AG08395 (cell line): Measurements from ENCODE around the gene CFAP90.

Source experiments
- DNase-seq: peaks from one replicate; pipeline ENCODE4 v3.0.0; 2012; ENCODE audit warnings: mixed read lengths, low spot score

CFAP90 gene

DNA sequence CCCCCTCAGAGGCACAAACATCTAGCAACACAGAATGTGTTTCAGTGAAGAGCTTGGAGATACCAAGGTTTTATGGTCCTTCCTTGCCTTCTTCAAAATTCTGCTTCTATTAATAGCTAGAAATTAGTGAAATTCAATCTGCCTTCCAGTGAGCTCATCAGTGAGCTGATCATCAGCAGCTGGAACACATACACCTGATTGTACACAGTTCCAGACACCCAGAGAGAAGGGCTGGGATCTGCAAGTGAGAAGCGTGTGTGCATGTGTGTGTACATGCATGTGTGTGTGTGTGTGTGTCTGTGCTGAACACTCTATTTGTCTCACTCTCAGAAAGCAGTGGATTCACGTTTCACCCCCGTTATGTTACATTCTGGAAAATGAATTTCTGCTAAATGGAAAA, 28.5 kb downstream of the CFAP90 start:
- DNase-seq, result no peak

DNA sequence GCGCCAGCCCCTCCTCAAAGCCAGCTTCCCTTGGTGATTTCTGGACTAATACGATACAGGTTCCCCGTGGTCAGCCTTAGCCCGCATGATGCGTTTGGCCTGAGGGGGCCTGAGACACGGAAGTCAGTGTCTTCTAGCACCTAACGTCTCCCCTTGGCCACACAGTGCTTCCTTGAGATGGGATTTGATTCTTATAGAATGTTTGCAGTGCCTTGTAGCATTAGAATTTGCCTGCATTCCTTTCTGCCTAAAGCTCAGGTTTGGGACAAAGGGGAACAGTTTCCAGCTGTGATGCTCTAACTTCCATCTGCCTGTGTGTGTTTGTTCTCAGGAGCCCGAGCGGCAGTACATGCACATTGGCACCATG, 34.4 kb downstream of the CFAP90 start:
- no peak for DNase-seq

DNA sequence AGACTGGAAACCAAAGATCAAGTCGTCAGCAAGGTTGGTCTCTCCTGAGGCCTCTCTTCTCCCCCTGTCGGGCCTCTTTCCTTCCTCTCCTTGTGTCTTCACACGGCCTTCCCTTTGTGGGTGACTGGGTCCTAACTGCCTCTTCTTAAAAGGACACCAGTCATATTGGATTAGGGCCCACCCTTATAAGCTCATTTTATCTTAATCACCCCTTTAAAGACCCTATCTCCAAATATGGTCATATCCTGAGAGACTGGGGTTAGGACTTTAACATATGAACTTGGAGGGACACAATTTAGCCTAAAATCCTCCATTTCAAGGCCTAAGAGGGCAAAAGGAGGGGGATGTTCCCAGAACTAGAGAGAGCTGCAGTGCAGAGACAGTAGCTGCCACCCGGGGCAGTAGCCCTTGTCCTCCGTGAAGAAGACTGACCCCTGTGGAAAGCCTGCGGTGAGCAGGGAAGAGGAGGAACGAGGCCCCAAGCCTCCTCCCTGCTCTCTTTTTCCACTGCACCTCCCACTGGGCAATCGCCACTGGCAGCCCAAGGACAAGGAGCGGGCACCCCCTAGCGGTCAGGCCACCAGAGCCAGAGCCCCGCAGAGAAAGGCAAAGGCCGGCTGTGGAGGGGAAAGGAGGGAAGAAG, 34.9 kb downstream of the CFAP90 start:
- peak; percentile 80 for DNase-seq

DNA sequence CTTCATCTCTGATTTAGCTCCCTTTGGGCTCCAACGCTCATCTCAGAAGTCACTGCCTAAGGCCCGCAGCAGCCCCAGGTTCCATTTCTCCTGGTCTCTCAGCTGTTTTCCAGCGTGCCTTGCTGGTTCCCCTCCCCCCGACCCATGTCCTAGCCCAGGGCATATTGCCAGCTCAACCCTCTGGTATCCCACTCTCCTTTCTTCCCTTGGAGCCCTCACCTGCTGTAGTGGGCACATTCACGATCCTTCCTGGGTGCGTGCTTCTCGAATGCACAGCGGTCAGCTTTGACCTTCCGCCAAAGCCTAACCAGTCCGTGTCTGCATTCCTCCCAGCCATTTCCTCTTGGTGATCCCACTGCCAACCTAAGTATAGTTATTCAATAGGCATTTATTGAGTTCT, 36.1 kb downstream of the CFAP90 start:
- no peak for DNase-seq

DNA sequence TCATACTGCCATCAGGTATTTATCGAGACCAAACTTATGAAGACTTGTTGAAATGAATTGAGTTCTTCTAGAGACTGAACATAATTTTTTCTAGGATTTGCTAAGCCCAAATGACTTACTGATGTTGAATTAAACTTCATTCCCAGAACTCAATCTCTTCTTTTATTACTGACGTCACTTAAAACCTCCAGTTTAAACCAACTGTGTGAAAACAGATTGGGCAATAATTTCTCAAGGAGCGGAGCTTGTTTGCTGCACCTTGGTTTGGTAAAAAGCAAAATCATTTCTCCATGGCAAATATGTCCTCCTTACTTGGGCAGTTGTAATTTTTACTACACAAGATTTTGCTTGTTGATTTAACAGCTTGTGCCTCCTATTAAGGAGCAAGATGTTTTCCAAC, 37.4 kb downstream of the CFAP90 start:
- no peak for DNase-seq

DNA sequence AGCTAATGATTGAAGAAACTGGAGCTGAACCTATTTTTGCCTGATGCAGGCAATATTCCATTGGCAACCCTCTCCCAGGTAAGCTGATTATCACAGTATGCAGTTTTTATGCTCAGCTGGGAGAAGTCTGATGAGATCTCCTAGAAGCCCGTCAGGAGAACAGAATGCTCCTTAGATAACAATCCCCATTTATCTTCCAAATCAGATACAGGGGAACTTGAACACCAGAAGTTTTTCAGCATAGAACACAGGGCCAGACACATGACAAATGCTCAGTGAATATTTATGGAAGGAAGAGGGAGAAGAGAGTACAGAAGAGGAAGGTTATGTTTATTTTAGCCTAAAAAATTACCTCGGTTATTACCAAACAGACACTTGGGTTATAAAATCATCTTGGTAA, 37.9 kb downstream of the CFAP90 start:
- no peak for DNase-seq

DNA sequence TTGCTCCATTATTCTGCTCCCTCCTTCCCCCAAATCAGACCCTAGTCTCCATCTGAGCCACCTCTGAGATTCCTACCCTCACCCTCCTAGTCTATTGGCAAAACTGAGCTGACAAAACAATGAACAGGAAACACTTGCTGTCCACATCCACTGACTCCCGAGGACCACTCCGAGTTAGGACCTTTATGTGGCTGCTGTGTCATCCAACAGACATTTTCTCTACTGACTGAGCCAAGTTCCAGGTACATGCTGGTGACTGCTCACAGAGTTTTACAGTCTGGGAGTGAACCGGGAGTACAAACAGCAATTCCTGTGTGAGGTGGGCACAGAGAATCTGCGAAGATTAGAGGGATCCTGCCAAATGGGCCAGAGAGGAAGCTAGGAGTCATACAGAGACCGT, 39.2 kb downstream of the CFAP90 start:
- no peak for DNase-seq

DNA sequence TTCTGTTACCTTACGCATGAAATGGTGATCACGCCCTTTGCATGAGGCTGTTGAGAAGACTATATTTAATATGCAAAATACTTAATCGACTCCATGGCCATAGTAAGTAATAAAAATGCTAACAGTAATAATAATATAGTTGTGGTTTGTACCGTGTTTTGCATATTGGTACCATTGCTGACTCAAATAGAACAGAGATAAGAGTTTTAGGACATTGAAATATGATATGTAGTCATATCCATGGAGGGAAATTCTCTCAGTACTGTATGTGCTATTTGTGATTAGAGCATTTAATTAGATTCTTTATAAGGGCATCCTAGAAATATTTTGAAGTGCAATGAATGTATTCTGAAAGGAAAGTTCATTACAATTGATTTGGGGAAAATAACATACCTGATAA, 41.9 kb downstream of the CFAP90 start:
- no peak for DNase-seq

DNA sequence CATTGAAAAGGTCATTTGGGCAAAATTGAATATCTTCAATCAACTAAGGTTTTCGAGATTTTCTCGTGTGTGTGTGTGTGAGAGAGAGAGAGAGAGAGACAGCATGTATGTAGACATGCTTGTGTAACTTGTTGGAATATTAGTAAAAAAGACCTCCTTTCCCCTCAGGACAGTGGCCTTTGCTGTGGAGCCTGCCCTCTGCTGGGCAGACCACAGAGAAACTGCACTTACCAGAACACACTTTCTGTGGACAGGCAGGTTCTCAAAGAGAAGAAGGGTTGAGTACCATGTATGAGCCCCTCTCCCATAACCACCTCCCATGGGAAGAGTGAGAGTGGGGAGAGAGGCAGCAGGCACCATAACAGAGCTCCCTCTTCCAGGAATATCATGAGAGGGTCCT, 45.6 kb downstream of the CFAP90 start:
- no peak for DNase-seq

DNA sequence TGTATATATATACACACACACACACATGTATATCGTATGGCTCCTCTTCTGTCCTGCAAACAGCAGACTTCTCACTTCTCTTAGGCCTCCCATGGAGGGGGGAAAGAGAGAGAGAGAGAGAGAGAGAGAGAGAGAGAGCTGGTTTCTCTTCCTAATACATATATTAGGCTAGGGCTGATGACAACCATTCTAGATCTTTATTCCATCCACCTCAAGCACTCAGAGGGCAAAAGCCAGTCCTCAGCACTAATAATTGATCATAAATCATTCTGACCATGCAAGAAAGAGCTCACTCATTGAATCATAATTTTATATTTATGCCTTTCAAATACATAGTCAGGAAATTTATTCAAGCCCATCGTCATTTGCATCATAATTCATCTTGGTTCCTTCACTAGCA, 47.0 kb downstream of the CFAP90 start:
- no peak for DNase-seq

DNA sequence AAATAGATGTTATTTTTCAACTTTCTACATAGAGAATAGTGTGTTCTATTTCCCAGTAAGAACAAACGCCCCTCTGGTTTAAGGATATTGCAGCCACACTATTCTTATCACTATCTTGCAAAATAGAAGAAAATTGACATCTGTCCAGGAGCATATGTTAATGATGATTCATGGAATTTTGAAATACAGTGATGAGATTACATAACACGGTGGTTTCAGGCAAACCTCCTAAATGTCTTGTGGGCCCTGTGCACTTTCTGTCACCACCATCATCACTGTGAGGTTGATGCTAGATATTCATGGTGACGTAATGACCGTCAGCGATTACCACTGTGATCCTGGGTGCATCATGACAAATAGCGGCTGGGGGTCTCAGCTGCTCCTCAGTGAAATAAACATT, 48.1 kb downstream of the CFAP90 start:
- DNase-seq, result no peak

DNA sequence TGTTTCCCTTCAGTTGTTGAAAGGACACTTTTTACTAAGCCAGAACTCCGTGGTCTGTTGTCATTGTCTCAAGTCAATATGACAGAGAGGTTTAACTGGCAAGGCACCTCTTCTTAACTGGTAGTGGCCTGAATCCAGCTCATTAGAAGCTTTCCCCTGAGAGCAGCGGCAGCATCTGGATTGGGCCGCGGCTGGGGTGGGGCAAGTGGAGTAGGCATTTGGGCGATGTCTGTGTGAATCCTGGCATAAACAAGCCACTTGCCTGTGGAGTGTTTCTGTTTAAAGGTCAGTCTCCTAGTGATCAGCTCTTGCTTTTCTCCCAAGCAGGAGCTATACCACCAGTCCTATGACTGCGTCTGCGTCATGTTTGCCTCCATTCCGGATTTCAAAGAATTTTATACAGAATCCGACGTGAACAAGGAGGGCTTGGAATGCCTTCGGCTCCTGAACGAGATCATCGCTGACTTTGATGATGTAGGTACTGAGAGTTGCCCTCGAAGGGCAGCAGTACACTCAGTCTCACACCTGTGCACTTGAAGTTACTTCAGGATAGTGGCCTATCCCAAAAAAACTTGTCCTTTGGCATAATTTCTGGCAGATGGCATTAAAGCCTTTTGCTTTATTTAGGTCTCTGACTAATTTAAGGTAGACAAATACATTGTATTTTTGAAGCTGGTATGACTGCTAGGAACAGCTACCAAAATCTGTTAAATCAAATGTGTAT, 48.9 kb downstream of the CFAP90 start:
- DNase-seq, result no peak

DNA sequence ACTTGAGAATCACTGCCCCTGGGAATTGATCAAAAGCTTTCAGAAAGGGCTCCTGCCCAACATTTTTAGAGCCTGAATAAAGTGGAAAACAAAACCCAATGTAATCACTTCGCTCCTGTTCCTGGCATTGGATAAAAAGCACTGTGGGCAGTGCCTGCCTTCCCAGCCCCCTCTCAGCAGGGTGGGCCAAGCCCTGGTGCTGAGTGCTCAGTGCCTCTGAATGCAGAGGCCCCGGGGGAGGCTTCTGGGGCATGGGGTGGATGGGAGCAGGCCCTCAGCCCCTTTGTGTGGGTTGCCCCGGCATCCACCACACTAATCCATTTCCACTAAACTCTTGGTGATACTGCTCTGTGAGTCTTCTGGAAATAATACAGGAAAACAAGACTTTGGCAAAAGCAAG, 55.6 kb downstream of the CFAP90 start:
- DNase-seq, result no peak

DNA sequence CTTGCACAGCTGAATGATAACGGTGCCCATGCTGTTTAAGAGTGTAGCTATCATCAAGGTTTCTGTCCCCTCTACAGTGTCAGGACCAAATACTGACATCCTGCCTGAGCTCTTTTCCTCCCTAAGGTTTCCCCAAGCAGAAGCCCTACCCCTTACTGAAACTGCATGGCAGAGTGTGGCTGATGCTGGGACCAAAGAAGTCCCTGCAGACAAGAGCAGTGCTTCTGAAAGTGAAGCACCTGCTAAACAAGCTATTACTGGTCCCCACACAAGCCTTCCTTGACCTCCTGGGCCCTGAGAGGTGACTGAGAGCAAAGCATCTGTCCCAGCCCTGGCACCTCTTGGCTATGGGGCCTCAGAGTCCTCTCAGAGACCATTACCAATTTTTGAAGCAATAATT, 56.1 kb downstream of the CFAP90 start:
- no peak for DNase-seq

DNA sequence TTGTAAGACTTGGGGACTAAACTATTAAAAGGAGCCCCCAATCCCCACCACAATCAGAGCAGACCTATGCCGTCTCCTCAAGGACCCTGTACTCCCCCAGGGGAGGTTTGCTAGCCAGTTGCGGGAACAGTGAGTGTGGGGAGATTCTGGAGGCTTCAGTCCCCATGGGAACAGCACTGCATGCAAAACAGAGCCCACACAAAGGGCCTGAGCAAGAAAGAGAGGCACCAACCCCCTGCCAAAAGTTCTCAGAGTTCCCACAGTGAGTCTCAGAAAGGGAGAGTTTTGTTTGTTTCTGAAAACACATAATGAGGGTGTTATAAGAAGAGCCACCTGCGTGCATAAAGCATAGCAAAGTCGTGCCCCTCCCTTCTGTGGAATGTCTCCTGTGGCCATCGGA, 56.6 kb downstream of the CFAP90 start:
- no peak for DNase-seq

DNA sequence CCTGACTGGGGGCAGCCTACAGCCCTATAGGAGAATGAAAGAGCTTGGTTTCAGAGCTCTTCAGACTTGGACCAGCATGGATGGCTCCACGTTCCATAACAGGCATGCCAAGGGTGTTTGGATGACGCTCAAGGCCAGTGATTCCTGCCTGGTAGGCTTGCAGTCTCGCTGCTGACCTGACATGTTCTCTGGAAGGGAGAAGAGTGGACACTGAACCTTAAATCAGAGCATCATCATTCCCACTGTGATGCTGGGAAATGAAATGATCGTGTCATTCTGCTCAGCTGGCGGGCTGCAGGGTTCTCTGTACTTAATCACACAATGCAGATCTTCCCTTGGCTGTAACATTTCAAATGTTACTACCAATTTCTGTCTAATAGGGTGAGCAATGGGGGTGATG, 57.0 kb downstream of the CFAP90 start:
- no peak for DNase-seq

DNA sequence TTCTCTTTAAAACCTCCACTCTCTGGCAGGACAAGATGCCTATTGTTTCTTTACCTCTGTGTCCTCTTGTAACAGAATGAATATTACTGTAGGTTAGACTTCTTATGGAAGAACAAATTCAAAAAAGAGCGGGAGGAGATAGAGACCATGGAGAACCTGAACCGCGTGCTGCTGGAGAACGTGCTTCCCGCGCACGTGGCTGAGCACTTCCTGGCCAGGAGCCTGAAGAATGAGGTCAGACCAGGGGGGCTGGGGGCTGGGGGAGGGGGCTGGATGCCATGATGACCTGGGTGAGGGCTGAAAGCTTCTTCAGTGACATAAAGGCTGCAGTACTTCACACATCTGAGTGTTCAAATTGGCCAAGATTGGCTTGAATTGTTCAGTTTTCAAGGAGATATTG, 61.4 kb downstream of the CFAP90 start:
- DNase-seq, result no peak

DNA sequence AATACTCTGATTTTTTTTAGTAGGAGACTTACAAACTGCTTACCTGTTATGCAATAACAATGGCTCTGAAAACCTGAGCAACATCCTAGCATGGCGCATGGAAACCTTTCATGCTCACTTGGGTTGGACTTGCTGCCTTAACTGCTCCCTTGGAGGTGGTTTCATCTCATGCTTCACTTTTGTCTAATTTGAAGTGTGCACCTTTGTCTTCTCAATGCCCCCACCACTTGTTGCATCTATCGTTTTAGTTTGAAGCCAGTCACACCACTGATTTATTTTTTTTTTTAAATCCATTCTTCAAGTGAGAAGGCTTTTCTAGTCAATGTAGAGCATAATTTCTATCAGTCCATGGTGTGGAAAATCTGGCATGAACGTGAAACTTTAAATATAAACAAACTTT, 63.2 kb downstream of the CFAP90 start:
- no peak for DNase-seq

DNA sequence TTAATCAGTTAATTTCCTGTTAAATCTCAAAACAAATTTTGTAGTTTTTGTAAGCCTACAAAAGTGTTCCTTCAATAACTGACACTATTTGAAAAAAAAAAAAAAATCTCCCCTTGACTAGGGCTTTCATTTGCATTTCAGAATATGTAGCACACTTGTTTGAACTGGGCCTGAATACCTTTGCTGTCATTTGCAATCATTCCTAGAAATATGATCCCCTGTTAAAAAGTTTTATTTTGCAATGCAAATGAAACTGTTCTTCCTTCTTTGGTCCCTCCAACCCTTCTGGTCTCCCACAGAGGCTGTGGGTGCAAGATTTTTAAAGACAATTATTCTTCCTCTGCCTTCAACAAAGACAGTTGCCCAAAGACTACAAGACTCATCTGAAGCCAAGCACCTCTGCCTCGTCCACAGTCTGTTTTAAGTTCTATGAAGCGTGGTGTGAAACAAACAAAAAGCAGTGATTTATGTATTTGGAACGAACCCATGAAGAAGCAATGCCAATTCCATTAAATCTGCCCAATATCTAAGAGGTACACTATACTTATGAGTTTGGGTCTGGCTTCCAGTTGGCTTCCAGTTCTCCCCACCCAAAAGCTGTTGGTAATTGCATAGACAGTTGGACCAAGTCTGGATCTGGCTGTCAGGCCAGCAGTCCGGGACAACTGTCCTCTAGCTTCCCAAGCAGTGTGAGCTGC, 66.1 kb downstream of the CFAP90 start:
- DNase-seq, result no peak

DNA sequence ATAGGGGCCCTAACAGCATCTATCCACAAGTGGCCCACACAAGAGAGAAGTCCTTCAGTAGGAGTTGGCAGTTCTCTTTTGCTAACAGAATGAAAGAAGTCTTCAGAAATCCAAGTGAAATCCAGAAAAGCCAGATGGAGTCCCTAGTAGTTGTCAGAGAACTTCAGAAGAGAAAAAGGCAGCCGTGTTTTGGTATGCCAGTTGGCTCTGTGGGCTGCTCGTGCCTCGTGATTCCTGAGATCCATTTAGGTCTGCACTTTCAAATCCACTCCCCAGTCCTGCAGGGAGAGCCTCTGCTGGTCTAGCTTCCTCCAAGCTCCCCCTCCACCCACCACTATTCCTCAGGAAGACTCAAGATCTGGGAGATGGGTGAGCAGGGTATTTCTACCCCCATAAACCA, 69.0 kb downstream of the CFAP90 start:
- no peak for DNase-seq
